ENCODE data around the gene PGAP2.
"Not testable (repeated sequence)": the region's sequence is repeated elsewhere in the genome, so short reads cannot be mapped to it uniquely, and the experiment has no call there.

Gene PGAP2

DNA sequence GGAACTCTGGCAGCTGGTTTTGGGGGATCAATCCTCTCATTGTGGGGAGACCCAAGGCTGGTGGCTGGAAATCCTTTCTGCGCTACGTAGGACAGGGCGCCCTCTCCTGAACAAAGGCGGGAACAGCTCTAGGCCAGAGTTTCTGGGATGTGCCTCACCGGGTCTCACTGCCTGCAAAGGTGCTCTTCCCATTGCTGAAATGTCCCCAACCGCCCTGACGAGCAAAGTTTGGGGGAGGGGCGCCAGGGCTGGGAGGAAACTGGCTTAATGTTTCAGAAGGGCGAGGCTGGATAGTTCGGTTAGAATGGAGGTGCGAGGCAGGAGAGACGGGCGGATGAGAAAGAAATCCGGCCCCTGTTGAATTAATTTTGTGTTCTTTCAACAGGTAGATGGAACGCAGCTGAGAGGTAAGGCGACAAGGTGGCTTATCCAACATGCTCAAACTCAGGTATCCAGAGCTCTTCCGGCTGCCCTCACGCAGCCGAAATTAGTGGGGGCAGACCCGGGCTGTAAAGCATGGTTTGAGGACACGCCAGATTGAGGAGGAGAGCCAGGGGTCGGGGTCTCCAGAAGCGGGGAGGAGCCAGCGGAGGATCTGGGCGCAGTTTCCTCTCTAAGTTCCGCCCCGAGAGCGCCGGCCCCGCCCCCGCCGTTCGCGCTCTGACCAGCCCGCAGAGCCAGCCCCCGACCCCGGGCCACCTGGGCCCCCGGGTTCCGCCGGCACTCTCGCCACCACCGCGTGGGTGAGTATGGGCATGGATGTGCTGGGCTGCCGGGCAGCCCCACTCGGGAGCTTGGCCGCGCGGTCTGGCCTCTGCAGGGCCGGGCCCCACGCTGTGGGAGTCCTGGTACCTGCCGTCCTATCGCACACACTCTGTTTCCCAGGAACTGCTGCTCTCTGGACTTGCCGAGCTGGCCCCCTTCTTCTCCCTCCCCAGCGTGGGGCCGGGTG, at the start of gene PGAP2:
Gene PGAP2 (plus strand): TSS at position 652 of the 952 bp plus-strand sequence. CDS start 2,700 bp downstream, outside the sequence.
- Histone ChIP-seq H3K9me3 (ENCODE audit: control insufficient read depth in 1 of 2, low read length in 2 of 2) (no peaks in the 10 kb centered on the region), H3K4me1 (ENCODE audit: control insufficient read depth in 1 of 2, insufficient read depth in 2 of 2, low read length in 2 of 2) (peaks cover 7 to 8% of the 10 kb centered on the region in 2 donors), H3K27me3 (ENCODE audit: low read depth, low read length) (no peaks in the 10 kb centered on the region), H3K36me3 (ENCODE audit: control insufficient read depth in 1 of 2, insufficient read depth in 2 of 2, low read length in 2 of 2) (no peaks in the 10 kb centered on the region), H3K27ac (ENCODE audit: low read length) (peak within 1 kb of the TSS; percentile 63), H3K4me3 (ENCODE audit: low read depth in 1 of 2, low read length in 2 of 2) (peak within 1 kb of the TSS; percentile 83 to 88)

DNA sequence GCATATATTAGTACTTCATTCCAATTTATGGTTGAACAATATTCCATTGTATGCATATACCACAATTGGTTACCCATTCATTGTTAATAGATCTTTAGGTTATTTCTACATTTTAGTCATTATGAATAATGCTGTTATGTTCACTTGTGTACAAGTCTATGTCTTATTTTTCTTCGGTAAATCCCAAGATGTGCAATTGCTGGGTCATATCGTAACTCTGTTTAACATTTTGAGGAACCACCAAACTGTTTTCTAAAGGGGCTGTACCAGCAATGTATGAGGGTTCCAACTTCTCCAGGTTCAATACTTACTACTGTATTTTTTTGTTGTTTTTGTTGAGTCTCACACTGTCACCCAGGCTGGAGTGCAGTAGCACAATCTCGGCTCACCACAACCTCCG, 44.1 kb upstream of the PGAP2 start:
- Histone ChIP-seq H3K36me3 (ENCODE audit: control insufficient read depth in 1 of 2, insufficient read depth in 2 of 2, low read length in 2 of 2) (peaks cover 60 to 94% of the 10 kb centered on the region in 2 donors), H3K9me3 (ENCODE audit: control insufficient read depth in 1 of 2, low read length in 2 of 2) (no peaks in the 10 kb centered on the region), H3K27me3 (ENCODE audit: low read depth, low read length) (no peaks in the 10 kb centered on the region), H3K4me3 (ENCODE audit: low read depth in 1 of 2, low read length in 2 of 2) (no peak overlapping the region), H3K27ac (ENCODE audit: low read length) (no peak overlapping the region), H3K4me1 (ENCODE audit: control insufficient read depth in 1 of 2, insufficient read depth in 2 of 2, low read length in 2 of 2) (no peaks in the 10 kb centered on the region)

DNA sequence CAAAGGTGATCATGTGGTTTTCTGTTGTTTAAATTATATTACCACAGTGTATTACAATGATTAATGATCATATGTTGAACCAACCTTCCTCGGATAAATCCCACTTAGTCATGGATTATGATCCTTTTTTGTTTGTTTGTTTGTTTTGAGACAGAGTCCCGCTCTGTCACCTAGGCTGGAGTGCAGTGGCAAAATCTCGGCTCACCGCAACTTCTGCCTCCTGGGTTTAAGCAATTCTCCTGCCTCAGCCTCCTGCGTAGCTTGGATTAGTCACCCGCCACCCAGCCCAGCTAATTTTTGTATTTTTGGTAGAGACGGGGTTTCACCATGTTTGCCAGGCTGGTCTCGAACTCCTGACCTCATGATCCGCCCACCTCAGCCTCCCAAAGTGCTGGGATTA, 41.5 kb upstream of the PGAP2 start:
- peaks cover 60 to 94% of the 10 kb centered on the region in 2 donors for H3K36me3 ChIP-seq (ENCODE audit: control insufficient read depth in 1 of 2, insufficient read depth in 2 of 2, low read length in 2 of 2)
- H3K9me3 ChIP-seq (ENCODE audit: control insufficient read depth in 1 of 2, low read length in 2 of 2); H3K27ac ChIP-seq (ENCODE audit: low read length); H3K27me3 ChIP-seq (ENCODE audit: low read depth, low read length); H3K4me1 ChIP-seq (ENCODE audit: control insufficient read depth in 1 of 2, insufficient read depth in 2 of 2, low read length in 2 of 2); H3K4me3 ChIP-seq (ENCODE audit: low read depth in 1 of 2, low read length in 2 of 2): not testable (repeated sequence)

DNA sequence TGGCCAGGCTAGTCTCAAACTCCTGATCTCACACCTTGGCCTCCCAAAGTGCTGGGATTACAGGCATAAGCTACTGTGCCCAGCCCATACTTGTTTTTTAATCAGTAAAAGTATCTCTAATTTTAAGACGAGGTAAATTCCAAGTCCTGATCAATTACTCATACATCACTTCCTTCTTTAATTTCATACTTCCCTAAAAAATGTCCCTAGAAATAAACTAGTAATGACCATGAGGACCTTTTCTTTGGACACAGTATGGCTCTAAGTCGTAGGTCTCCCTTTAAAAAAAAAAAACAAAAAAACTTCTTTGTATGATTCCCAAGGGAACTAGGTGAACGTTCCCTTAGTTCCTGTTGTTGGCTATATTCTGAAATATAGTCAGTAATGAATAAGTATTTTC, 40.8 kb upstream of the PGAP2 start:
- Histone ChIP-seq H3K9me3 (ENCODE audit: control insufficient read depth in 1 of 2, low read length in 2 of 2) (no peaks in the 10 kb centered on the region), H3K4me3 (ENCODE audit: low read depth in 1 of 2, low read length in 2 of 2) (no peak overlapping the region), H3K27ac (ENCODE audit: low read length) (no peak overlapping the region), H3K4me1 (ENCODE audit: control insufficient read depth in 1 of 2, insufficient read depth in 2 of 2, low read length in 2 of 2) (no peaks in the 10 kb centered on the region), H3K27me3 (ENCODE audit: low read depth, low read length) (no peaks in the 10 kb centered on the region), H3K36me3 (ENCODE audit: control insufficient read depth in 1 of 2, insufficient read depth in 2 of 2, low read length in 2 of 2) (peaks cover 61 to 88% of the 10 kb centered on the region in 2 donors)

DNA sequence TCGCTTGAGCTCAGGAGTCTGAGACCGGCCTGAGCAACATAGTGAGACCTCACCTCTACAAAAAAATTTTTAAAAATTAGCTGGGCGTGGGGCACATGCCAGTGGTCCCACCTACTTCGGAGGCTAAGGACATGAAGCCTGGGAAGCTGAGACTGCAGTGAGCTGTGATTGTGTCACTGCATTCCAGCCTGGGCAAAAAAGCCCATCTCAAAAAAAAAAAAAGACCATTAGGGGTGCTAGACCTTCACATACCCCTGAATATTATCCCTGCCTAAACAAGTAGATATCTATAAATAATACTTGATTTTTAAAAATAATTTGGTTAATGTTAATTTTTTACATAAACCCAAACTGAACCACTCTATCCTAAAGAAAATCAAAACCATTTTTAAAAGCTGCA, 35.2 kb upstream of the PGAP2 start:
- no peaks in the 10 kb centered on the region for H3K27me3 ChIP-seq (ENCODE audit: low read depth, low read length)
- no peaks in the 10 kb centered on the region for H3K4me1 ChIP-seq (ENCODE audit: control insufficient read depth in 1 of 2, insufficient read depth in 2 of 2, low read length in 2 of 2)
- H3K4me3 ChIP-seq (ENCODE audit: low read depth in 1 of 2, low read length in 2 of 2), result no peak overlapping the region
- no peaks in the 10 kb centered on the region for H3K9me3 ChIP-seq (ENCODE audit: control insufficient read depth in 1 of 2, low read length in 2 of 2)
- peaks cover 43 to 70% of the 10 kb centered on the region in 2 donors for H3K36me3 ChIP-seq (ENCODE audit: control insufficient read depth in 1 of 2, insufficient read depth in 2 of 2, low read length in 2 of 2)
- no peak overlapping the region for H3K27ac ChIP-seq (ENCODE audit: low read length)

DNA sequence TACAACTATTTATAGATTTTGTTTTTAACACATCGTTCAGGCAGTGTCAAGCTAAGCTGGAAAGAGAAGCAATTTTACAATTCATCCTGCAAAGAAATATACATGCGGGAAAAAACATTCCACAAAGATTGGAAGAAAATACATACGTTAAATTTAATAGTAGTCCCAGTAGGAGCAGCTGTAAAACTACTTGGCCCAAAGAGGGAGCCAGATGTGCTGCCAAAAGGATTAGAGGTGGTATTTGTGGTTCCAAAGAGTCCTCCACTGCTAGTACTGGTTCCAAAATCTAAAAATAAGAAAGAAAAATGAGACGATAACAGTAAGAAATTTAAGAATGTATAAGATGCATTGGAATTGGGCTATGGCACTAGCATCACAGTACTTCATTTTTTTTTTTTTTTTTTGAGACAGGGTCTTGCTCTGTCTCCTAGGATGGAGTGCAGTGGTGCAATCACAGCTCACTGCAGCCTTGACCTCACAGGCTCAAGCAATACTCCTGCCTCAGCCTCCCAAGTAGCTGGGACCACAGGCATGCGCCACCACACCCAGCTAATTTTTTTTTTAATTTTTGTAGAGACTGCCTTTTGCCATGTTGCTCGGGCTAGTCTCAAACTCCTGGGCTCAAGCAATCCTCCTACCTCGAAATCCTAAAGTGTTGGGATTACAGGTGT, 32.5 kb upstream of the PGAP2 start:
- H3K36me3 ChIP-seq (ENCODE audit: control insufficient read depth in 1 of 2, insufficient read depth in 2 of 2, low read length in 2 of 2), result peaks cover 38 to 64% of the 10 kb centered on the region in 2 donors
- no peak overlapping the region for H3K4me3 ChIP-seq (ENCODE audit: low read depth in 1 of 2, low read length in 2 of 2)
- H3K9me3 ChIP-seq (ENCODE audit: control insufficient read depth in 1 of 2, low read length in 2 of 2), result no peaks in the 10 kb centered on the region
- no peaks in the 10 kb centered on the region for H3K27me3 ChIP-seq (ENCODE audit: low read depth, low read length)
- H3K27ac ChIP-seq (ENCODE audit: low read length), result no peak overlapping the region
- no peaks in the 10 kb centered on the region for H3K4me1 ChIP-seq (ENCODE audit: control insufficient read depth in 1 of 2, insufficient read depth in 2 of 2, low read length in 2 of 2)

DNA sequence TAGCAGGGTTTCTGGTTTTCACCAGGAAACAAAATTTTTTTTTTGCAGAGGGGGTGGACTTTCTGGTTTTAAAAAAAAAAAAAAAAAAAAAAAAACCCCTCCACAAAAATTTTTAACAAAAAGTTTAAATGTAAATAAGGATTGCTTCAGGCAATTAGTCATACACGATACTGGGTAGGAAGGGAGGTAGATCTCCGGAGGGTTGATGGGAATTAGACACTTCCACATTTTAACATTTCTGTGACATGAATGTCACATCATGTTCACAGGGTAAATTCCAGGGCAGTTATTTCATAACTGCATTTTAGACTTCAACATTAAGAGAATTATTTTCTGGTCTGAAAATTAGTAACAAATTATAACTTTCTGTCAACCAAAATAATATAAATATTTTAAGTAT, 26.9 kb upstream of the PGAP2 start:
- Histone ChIP-seq H3K27me3 (ENCODE audit: low read depth, low read length) (no peaks in the 10 kb centered on the region), H3K4me1 (ENCODE audit: control insufficient read depth in 1 of 2, insufficient read depth in 2 of 2, low read length in 2 of 2) (peaks cover 5 to 14% of the 10 kb centered on the region in 2 donors), H3K4me3 (ENCODE audit: low read depth in 1 of 2, low read length in 2 of 2) (no peak overlapping the region), H3K9me3 (ENCODE audit: control insufficient read depth in 1 of 2, low read length in 2 of 2) (no peaks in the 10 kb centered on the region), H3K27ac (ENCODE audit: low read length) (no peak overlapping the region), H3K36me3 (ENCODE audit: control insufficient read depth in 1 of 2, insufficient read depth in 2 of 2, low read length in 2 of 2) (peaks cover 19 to 29% of the 10 kb centered on the region in 2 donors)

DNA sequence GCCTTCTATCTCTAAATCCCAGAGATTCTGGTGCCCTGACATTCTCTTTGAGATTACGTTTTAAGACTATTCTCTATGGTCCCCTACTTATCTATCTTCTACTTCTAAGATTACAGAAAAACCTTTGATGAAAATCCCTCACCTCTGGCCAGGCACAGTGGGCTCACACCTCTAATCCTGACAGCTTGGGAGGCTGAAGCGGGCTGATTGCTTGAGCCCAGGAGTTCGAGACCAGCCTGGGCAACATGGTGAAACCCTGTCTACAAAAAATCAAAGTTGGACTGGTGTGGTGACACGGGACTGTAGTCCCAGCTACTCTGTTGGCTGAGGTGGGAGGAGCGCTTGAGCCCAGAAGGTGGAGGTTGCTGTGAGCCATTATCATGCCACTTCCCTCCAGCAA, 25.4 kb upstream of the PGAP2 start:
- Histone ChIP-seq H3K27ac (ENCODE audit: low read length) (no peak overlapping the region), H3K4me1 (ENCODE audit: control insufficient read depth in 1 of 2, insufficient read depth in 2 of 2, low read length in 2 of 2) (peaks cover 13 to 18% of the 10 kb centered on the region in 2 donors), H3K27me3 (ENCODE audit: low read depth, low read length) (no peaks in the 10 kb centered on the region), H3K4me3 (ENCODE audit: low read depth in 1 of 2, low read length in 2 of 2) (no peak overlapping the region), H3K36me3 (ENCODE audit: control insufficient read depth in 1 of 2, insufficient read depth in 2 of 2, low read length in 2 of 2) (peaks cover 14 to 18% of the 10 kb centered on the region in 2 donors), H3K9me3 (ENCODE audit: control insufficient read depth in 1 of 2, low read length in 2 of 2) (no peaks in the 10 kb centered on the region)

DNA sequence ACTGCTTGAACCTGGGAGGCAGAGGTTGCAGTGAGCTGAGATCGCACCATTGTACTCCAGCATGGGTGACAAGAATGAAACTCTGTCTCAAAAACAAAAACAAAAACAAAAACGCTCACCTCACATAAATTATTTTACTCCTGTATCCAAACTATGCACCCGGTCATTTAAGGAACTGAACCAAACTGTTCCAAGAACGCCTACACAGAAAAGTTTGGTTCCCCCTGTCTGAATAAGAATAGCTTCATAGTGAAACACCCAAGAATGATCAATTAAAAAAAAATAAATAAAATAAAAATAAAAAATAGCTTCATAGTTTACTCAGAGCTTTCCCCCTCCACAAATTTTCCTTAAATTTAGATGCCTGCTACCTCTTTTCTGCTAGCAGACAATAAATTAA, 24.7 kb upstream of the PGAP2 start:
- Histone ChIP-seq H3K4me1 (ENCODE audit: control insufficient read depth in 1 of 2, insufficient read depth in 2 of 2, low read length in 2 of 2) (peaks cover 13 to 18% of the 10 kb centered on the region in 2 donors), H3K4me3 (ENCODE audit: low read depth in 1 of 2, low read length in 2 of 2) (no peak overlapping the region), H3K36me3 (ENCODE audit: control insufficient read depth in 1 of 2, insufficient read depth in 2 of 2, low read length in 2 of 2) (peaks cover 7 to 12% of the 10 kb centered on the region in 2 donors), H3K27me3 (ENCODE audit: low read depth, low read length) (no peaks in the 10 kb centered on the region), H3K27ac (ENCODE audit: low read length) (no peak overlapping the region), H3K9me3 (ENCODE audit: control insufficient read depth in 1 of 2, low read length in 2 of 2) (no peaks in the 10 kb centered on the region)

DNA sequence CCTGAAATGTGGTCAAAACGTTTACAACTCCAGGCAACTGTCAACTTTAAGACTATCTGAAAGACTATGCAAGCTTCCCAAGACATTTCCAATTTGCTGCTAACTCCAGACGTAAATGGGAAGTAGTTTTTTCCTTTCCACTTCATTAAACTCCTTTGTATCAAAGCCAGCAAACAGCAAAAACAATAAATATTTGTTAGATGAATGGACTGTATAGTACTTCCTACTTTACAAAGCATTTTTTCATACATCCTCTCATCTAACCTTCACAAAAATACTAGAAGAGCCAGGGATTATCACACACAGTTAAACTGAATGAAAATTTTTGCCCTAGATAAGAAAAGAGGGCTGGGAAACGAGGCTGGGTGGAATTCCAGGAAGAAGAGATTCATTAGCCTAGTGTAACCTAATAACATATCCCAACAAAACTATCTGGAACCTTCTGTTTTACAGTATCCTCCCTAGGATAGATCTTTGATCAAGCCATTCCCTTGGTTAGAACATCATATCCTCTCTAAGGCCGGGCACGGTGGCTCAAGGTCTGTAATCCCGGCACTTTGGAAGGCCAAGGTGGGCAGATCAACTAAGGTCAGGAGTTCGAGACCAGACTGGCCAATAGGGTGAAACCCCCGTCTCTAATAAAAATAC, 21.5 kb upstream of the PGAP2 start:
- Histone ChIP-seq H3K36me3 (ENCODE audit: control insufficient read depth in 1 of 2, insufficient read depth in 2 of 2, low read length in 2 of 2) (peaks cover 0 to 3% of the 10 kb centered on the region in 2 donors), H3K4me3 (ENCODE audit: low read depth in 1 of 2, low read length in 2 of 2) (no peak overlapping the region), H3K27ac (ENCODE audit: low read length) (no peak overlapping the region), H3K27me3 (ENCODE audit: low read depth, low read length) (no peaks in the 10 kb centered on the region), H3K4me1 (ENCODE audit: control insufficient read depth in 1 of 2, insufficient read depth in 2 of 2, low read length in 2 of 2) (peaks cover 9 to 22% of the 10 kb centered on the region in 2 donors), H3K9me3 (ENCODE audit: control insufficient read depth in 1 of 2, low read length in 2 of 2) (no peaks in the 10 kb centered on the region)

DNA sequence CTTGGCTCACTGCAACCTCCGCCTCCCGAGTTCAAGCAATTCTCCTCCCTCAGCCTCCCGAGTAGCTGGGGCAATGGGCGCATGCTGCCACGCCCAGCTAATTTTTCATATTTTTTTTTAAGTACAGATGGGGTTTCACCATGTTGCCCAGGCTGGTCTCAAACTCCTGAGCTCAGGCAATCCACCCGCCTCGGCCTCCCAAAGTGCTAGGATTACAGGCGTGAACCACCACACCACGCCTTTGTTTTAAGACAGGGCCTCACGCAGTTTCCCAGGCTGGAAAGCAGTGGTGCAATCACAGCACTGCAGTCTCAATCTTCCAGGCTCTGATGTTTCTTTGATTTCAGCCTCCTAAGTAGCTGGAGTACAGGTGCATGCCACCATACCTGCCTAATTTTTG, 14.0 kb upstream of the PGAP2 start:
- not testable (repeated sequence) for H3K36me3 ChIP-seq (ENCODE audit: control insufficient read depth in 1 of 2, insufficient read depth in 2 of 2, low read length in 2 of 2); H3K27ac ChIP-seq (ENCODE audit: low read length); H3K4me3 ChIP-seq (ENCODE audit: low read depth in 1 of 2, low read length in 2 of 2); H3K9me3 ChIP-seq (ENCODE audit: control insufficient read depth in 1 of 2, low read length in 2 of 2); H3K27me3 ChIP-seq (ENCODE audit: low read depth, low read length)
- H3K4me1 ChIP-seq (ENCODE audit: control insufficient read depth in 1 of 2, insufficient read depth in 2 of 2, low read length in 2 of 2), result peaks cover 11 to 28% of the 10 kb centered on the region in 2 donors

Measured in muscle layer of duodenum (tissue), 2 donors.